ENCODE measurements around the gene SLC25A39.
A peak's percentile ranks its signal among the peaks of the same experiment; 100 is the strongest.

SLC25A39 gene

GRCh38 chr17:44315760-44316731, 8.6 kb downstream of the SLC25A39 start:
- H3K9ac ChIP-seq (ENCODE audit: low read depth, low read length): peak overlapping the region; percentile 36; the same call in 1 of the 2 replicates

DNA sequence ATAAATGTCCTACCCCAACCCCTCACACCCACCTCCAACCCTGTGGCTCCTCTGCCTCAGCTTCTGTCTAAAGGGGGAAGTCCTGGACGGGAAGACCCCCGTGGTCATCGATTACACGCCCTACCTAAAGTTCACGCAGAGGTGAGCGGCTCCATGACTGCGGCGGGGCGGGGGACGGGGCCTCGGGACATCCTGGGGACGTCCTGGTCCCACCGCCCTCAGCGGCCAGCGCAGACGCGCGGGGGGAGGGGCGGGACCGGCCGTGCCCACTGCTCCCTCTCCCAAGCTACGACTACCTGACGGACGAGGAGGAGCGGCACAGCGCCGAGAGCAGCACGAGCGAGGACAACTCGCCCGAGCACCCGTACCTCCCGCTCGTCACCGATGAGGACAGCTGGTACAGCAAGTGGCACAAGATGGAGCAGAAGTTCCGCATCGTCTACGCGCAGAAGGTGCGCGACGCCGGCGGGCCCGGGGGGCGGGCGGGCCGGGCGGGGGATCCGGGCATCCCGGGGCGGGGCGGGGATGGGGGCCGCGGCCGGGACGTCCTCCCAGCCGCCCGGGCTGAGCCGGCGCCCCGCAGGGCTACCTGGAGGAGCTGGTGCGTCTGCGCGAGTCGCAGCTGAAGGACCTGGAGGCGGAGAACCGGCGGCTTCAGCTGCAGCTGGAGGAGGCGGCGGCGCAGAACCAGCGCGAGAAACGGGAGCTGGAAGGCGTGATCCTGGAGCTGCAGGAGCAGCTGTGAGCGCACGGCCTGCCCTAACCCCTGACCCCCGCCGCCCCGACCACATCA, 9.6 kb downstream of the SLC25A39 start:
- Histone ChIP-seq H3K9me3 (ENCODE audit: insufficient read depth, low read depth, low read length) (no peaks in the 10 kb centered on the region), H3K9ac (ENCODE audit: low read depth, low read length) (no peak overlapping the region), H3K36me3 (ENCODE audit: insufficient read depth, low read depth, low read length) (peaks cover 8% of the 10 kb centered on the region; the same call in 1 of the 2 replicates), H3K27me3 (ENCODE audit: insufficient read depth, low read length) (peaks cover 52% of the 10 kb centered on the region), H3K4me3 (ENCODE audit: low read length) (peak overlapping the region; percentile 68), H3K27ac (ENCODE audit: low read length) (no peak overlapping the region), H3K4me1 (ENCODE audit: insufficient read depth, low read length) (peaks cover 18% of the 10 kb centered on the region; the same call in 1 of the 2 replicates)

More at GRCh38 chr17:44315760-44316731, 8.6 kb downstream of the SLC25A39 start:
- H3K27ac ChIP-seq (ENCODE audit: low read length): no peak overlapping the region
- H3K36me3 ChIP-seq (ENCODE audit: insufficient read depth, low read depth, low read length): peaks cover 18% of the 10 kb centered on the region
- peaks cover 52% of the 10 kb centered on the region for H3K27me3 ChIP-seq (ENCODE audit: insufficient read depth, low read length)
- no peaks in the 10 kb centered on the region for H3K9me3 ChIP-seq (ENCODE audit: insufficient read depth, low read depth, low read length)
- peaks cover 11% of the 10 kb centered on the region; the same call in 1 of the 2 replicates for H3K4me1 ChIP-seq (ENCODE audit: insufficient read depth, low read length)
- H3K4me3 ChIP-seq (ENCODE audit: low read length): peak overlapping the region; percentile 68

DNA sequence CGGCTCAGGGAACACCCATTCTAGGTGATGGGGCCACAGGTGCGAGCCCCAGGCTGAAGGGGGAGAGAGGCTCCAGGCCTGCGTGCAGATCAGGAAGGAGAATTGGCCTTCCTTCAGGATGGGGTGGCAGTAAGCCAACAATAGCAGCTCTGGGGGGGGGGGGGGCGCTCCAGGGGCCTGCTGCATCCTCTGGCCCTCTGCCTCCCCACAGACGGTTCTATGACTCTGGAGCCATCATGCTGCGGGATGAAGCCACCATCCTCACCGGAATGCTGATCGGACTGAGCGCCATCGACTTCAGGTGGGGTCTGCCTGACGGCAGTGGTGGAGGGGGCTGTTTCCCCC, 10.1 kb downstream of the SLC25A39 start:
- Histone ChIP-seq H3K36me3 (ENCODE audit: insufficient read depth, low read depth, low read length) (peaks cover 3% of the 10 kb centered on the region; the same call in 1 of the 2 replicates), H3K9ac (ENCODE audit: low read depth, low read length) (no peak overlapping the region), H3K9me3 (ENCODE audit: insufficient read depth, low read depth, low read length) (no peaks in the 10 kb centered on the region), H3K27me3 (ENCODE audit: insufficient read depth, low read length) (peaks cover 52% of the 10 kb centered on the region), H3K27ac (ENCODE audit: low read length) (no peak overlapping the region), H3K4me1 (ENCODE audit: insufficient read depth, low read length) (peaks cover 18% of the 10 kb centered on the region; the same call in 1 of the 2 replicates), H3K4me3 (ENCODE audit: low read length) (peak overlapping the region; percentile 62)

DNA sequence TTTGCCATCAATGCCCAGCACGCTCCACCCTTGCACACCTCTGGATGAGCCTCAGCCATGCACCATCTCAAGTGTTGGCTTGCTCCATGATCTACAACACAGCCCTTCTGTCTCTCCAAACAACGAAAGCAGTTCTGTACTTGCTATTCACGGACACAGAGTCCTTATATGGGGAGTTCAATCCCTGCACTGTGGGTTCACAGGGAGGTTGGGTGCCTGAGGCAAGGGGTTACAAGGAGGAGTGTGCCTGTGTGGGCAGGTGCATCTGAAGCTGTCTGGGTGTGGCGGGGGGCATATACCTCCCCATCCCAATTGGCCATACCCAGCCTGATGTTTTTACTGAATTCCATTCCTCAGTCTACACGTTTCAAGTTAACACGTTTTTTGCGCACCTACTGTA, 10.6 kb downstream of the SLC25A39 start:
- Histone ChIP-seq H3K36me3 (ENCODE audit: insufficient read depth, low read depth, low read length) (no peaks in the 10 kb centered on the region), H3K9ac (ENCODE audit: low read depth, low read length) (no peak overlapping the region), H3K27me3 (ENCODE audit: insufficient read depth, low read length) (peaks cover 52% of the 10 kb centered on the region), H3K4me3 (ENCODE audit: low read length) (no peak overlapping the region), H3K27ac (ENCODE audit: low read length) (no peak overlapping the region), H3K4me1 (ENCODE audit: insufficient read depth, low read length) (peaks cover 22% of the 10 kb centered on the region; the same call in 1 of the 2 replicates), H3K9me3 (ENCODE audit: insufficient read depth, low read depth, low read length) (no peaks in the 10 kb centered on the region)

DNA sequence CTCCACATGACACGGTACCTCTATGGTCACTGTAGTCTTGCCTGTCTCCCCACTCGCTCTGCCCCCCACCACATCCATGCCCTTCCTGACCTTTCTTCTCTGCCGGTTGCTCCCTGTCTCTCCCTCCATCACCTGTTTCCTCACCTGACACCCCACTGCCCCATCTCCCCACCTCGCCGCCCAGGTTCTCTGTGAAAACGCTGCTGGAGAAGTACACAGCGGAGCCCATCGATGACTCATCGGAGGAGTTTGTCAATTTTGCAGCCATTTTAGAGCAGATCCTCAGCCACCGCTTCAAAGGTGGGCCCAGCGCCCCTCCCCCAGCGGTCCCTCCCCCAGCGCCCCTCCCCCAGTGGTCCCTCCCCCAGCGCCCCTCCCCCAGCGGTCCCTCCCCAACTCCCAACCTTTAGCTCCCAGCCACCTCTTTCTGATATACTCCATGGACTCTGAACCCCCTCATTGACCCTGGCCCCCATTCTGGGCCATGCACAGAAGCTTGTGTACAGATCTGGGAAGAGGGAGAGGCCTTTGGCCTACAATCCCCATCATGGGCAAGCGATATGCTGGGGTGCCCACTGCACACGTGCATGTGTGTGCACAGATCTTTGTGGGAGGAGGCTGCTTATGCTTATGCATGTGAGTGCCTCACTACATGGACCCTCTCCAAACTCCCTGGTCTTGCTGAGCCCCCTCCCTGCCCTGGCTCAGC, 12.1 kb downstream of the SLC25A39 start:
- H3K4me1 ChIP-seq (ENCODE audit: insufficient read depth, low read length): peaks cover 24% of the 10 kb centered on the region; the same call in 1 of the 2 replicates
- no peak overlapping the region for H3K27ac ChIP-seq (ENCODE audit: low read length)
- no peaks in the 10 kb centered on the region for H3K9me3 ChIP-seq (ENCODE audit: insufficient read depth, low read depth, low read length)
- no peak overlapping the region for H3K9ac ChIP-seq (ENCODE audit: low read depth, low read length)
- no peaks in the 10 kb centered on the region for H3K36me3 ChIP-seq (ENCODE audit: insufficient read depth, low read depth, low read length)
- H3K27me3 ChIP-seq (ENCODE audit: insufficient read depth, low read length): peaks cover 47% of the 10 kb centered on the region
- H3K4me3 ChIP-seq (ENCODE audit: low read length): no peak overlapping the region

- peaks cover 30% of the 10 kb centered on the region; the same call in 1 of the 2 replicates for H3K4me1 ChIP-seq (ENCODE audit: insufficient read depth, low read length)
- H3K9me3 ChIP-seq (ENCODE audit: insufficient read depth, low read depth, low read length): no peaks in the 10 kb centered on the region
- H3K9ac ChIP-seq (ENCODE audit: low read depth, low read length): no peak overlapping the region
- peaks cover 45% of the 10 kb centered on the region for H3K27me3 ChIP-seq (ENCODE audit: insufficient read depth, low read length)
- H3K27ac ChIP-seq (ENCODE audit: low read length): no peak overlapping the region
- H3K36me3 ChIP-seq (ENCODE audit: insufficient read depth, low read depth, low read length): no peaks in the 10 kb centered on the region
- H3K4me3 ChIP-seq (ENCODE audit: low read length): no peak overlapping the region
Observed at GRCh38 chr17:44311562-44312181, 13.0 kb downstream of the SLC25A39 start.

DNA sequence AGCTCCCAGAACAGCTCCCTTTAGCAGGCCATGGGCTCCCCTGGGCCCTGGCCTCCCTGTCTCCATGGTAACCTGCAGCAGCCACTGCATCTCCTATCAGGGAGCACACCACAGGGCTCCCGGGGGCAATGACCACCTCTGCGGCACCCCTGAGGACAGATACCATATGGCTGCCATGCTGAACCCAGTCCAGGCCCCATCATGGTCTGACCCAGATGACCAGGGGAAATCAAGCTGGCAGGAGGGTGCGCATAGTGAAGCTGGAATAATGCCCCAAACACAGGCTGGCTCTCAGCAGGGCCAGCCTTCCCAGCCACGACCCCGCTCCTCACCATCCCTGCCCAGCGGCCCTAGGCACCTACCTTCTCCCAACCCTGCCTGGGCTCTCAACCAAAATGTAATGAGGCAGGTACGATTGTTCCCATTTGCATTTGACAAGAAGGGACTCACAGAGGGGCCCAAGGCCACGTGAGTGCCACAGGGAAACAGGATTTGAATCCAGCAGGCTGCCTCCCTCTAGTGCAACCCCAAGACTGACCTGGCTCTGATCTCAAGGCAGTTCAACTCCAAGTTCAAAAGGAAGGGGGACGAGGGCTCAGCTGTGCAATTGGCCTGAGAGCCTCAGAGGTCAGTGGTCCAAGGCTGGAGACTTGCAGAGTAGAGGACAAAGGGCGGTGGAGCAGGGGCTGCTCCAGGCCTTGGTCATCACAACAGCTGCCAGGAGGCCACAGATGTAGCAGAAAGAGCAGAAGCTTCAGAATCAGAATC, 13.8 kb downstream of the SLC25A39 start:
- no peak overlapping the region for H3K27ac ChIP-seq (ENCODE audit: low read length)
- H3K9me3 ChIP-seq (ENCODE audit: insufficient read depth, low read depth, low read length): no peaks in the 10 kb centered on the region
- peaks cover 29% of the 10 kb centered on the region; the same call in 1 of the 2 replicates for H3K4me1 ChIP-seq (ENCODE audit: insufficient read depth, low read length)
- H3K27me3 ChIP-seq (ENCODE audit: insufficient read depth, low read length): peaks cover 38% of the 10 kb centered on the region
- no peaks in the 10 kb centered on the region for H3K36me3 ChIP-seq (ENCODE audit: insufficient read depth, low read depth, low read length)
- no peak overlapping the region for H3K4me3 ChIP-seq (ENCODE audit: low read length)
- no peak overlapping the region for H3K9ac ChIP-seq (ENCODE audit: low read depth, low read length)

DNA sequence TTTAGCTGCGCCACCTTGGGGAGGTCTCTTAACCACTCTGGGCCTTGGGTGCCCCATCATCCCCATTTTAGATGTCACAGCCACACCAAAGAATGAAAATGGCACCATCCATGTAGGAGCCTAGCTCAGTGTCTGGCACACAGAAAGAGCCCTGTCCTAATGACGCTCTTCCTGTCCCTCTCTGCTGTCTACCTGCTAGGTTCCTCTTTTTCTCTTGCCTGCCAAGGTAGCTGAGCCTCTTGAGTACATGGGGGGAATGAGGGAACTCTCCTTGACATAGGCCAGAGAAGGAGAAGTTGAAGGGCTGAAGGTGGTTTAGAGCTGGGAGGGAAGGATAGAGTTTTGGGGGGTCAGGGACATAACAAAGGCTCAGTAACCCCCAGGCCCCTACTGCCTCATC, 14.4 kb downstream of the SLC25A39 start:
- H3K27ac ChIP-seq (ENCODE audit: low read length): no peak overlapping the region

GRCh38 chr17:44309472-44309871, 15.2 kb downstream of the SLC25A39 start:
- no peak overlapping the region for H3K27ac ChIP-seq (ENCODE audit: low read length)
- H3K9ac ChIP-seq (ENCODE audit: low read depth, low read length): no peak overlapping the region
- H3K9me3 ChIP-seq (ENCODE audit: insufficient read depth, low read depth, low read length): no peaks in the 10 kb centered on the region
- H3K27me3 ChIP-seq (ENCODE audit: insufficient read depth, low read length): peaks cover 26% of the 10 kb centered on the region
- H3K4me3 ChIP-seq (ENCODE audit: low read length): peak overlapping the region; percentile 66; the same call in 1 of the 2 replicates
- no peaks in the 10 kb centered on the region for H3K36me3 ChIP-seq (ENCODE audit: insufficient read depth, low read depth, low read length)
- peaks cover 27% of the 10 kb centered on the region; the same call in 1 of the 2 replicates for H3K4me1 ChIP-seq (ENCODE audit: insufficient read depth, low read length)

More for the DNA sequence above, 14.4 kb downstream of the SLC25A39 start:
- H3K4me3 ChIP-seq (ENCODE audit: low read length): no peak overlapping the region
- H3K9ac ChIP-seq (ENCODE audit: low read depth, low read length): no peak overlapping the region
- H3K36me3 ChIP-seq (ENCODE audit: insufficient read depth, low read depth, low read length): no peaks in the 10 kb centered on the region
- peaks cover 33% of the 10 kb centered on the region for H3K27me3 ChIP-seq (ENCODE audit: insufficient read depth, low read length)
- H3K4me1 ChIP-seq (ENCODE audit: insufficient read depth, low read length): peaks cover 27% of the 10 kb centered on the region; the same call in 1 of the 2 replicates
- H3K9me3 ChIP-seq (ENCODE audit: insufficient read depth, low read depth, low read length): no peaks in the 10 kb centered on the region

DNA sequence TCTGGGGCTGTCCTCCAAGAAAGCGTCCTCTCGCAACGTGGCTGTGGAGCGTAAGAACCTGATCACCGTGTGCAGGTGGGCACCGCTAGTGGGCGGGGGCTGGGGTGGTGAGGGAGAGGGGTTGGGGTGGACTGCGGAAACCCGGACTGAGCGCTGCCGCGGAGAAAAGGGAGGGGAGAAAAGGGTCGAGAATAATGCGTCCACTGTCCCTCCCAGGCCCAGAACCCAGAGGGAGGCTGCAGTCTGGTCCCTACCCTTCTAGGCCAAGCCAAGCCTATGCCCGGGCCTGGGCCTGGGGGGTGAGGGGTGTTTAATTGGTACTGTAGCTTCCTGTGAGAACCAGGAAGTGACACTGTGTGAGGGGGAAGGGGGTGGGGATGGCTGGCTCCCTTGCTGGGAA, 15.8 kb downstream of the SLC25A39 start:
- no peaks in the 10 kb centered on the region for H3K9me3 ChIP-seq (ENCODE audit: insufficient read depth, low read depth, low read length)
- peaks cover 27% of the 10 kb centered on the region; the same call in 1 of the 2 replicates for H3K4me1 ChIP-seq (ENCODE audit: insufficient read depth, low read length)
- H3K27me3 ChIP-seq (ENCODE audit: insufficient read depth, low read length): peaks cover 20% of the 10 kb centered on the region
- H3K36me3 ChIP-seq (ENCODE audit: insufficient read depth, low read depth, low read length): no peaks in the 10 kb centered on the region
- H3K4me3 ChIP-seq (ENCODE audit: low read length): peak overlapping the region; percentile 66
- H3K27ac ChIP-seq (ENCODE audit: low read length): no peak overlapping the region
- H3K9ac ChIP-seq (ENCODE audit: low read depth, low read length): no peak overlapping the region

All from iPS-20b (cell line).